ENCODE results near the gene SCAMP1. TPM values are rescaled to one million over a fixed set of nuclear protein-coding genes. Genes with fewer than 3 reads are reported as not detected.
"Not testable (repeated sequence)": the region's sequence is repeated elsewhere in the genome, so short reads cannot be mapped to it uniquely, and the experiment has no call there.

The SCAMP1 gene
- total RNA-seq, 1 experiment from 2014 or later = 28.7 TPM

DNA sequence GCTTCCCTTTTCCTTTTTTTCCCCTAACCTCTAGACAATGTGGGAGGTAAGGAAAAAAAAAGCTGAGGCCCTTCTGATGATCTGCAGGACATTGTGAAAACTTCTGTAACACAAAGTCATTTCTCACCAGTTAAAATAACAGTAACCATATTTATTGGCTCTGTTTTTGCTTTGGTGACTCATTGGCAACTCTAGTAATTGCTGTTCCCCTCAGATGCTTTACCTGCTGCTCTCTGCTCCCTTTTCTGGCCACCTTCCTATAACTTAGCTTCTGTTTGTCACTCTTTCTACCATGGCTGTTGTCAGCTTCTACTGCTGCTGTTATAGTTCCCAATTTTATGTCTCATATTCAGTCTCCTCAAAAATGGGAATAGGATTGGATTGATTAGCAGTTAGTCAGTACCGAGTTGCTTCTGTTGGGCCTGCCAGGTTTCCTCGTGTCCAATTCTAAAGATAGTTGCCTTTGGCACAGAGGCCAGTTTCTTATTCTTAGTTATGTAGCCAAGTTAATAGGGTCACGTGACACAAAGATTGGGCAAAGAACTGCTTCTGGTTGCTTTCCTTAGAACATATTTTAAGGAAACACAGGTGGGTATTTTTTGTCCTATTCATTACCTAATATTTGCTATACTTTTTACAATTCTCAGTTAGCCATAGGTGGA, 16.8 kb downstream of the SCAMP1 start:
- H3K36me3 ChIP-seq (ENCODE audit: insufficient read depth, low read length, poor library complexity, severe bottlenecking) = no peaks in the 10 kb centered on the region
- no TSS peak for BruUV-seq (replicated peaks)
- no peak overlapping the region for H3K27ac ChIP-seq (ENCODE audit: low read depth, low read length, poor library complexity, severe bottlenecking)
- intact Hi-C loops (cut with micrococcal nuclease; ENCODE audit: unreplicated experiment) = no loop called here
- no peak for DNase-seq (ENCODE audit: low spot score)
- no peaks in the 10 kb centered on the region for H3K9me3 ChIP-seq (ENCODE audit: low read depth, low read length, poor library complexity, severe bottlenecking)
- ChIA-PET CTCF (no interaction called here), POLR2A (ENCODE audit: low non-redundant PET) (no interaction called here)
- TF ChIP-seq, protein P1, sequence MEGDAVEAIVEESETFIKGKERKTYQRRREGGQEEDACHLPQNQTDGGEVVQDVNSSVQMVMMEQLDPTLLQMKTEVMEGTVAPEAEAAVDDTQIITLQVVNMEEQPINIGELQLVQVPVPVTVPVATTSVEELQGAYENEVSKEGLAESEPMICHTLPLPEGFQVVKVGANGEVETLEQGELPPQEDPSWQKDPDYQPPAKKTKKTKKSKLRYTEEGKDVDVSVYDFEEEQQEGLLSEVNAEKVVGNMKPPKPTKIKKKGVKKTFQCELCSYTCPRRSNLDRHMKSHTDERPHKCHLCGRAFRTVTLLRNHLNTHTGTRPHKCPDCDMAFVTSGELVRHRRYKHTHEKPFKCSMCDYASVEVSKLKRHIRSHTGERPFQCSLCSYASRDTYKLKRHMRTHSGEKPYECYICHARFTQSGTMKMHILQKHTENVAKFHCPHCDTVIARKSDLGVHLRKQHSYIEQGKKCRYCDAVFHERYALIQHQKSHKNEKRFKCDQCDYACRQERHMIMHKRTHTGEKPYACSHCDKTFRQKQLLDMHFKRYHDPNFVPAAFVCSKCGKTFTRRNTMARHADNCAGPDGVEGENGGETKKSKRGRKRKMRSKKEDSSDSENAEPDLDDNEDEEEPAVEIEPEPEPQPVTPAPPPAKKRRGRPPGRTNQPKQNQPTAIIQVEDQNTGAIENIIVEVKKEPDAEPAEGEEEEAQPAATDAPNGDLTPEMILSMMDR (conservative IDR thresholded peaks at IDR 0.05; ENCODE audit: low read depth, low read length) = no peak
- no peak for TF ChIP-seq EZH2 (IDR thresholded peaks at IDR 0.05; ENCODE audit: borderline replicate concordance, low read depth, low read length, poor library complexity, severe bottlenecking)
- no peaks in the 10 kb centered on the region for H3K27me3 ChIP-seq (replicated peaks; ENCODE audit: insufficient read depth, low read depth, low read length, poor library complexity)
- no peak overlapping the region for H3K4me3 ChIP-seq (ENCODE audit: low read depth, low read length, poor library complexity, severe bottlenecking)
- H3K4me1 ChIP-seq (ENCODE audit: insufficient read depth, low read length, poor library complexity, severe bottlenecking) = no peaks in the 10 kb centered on the region

DNA sequence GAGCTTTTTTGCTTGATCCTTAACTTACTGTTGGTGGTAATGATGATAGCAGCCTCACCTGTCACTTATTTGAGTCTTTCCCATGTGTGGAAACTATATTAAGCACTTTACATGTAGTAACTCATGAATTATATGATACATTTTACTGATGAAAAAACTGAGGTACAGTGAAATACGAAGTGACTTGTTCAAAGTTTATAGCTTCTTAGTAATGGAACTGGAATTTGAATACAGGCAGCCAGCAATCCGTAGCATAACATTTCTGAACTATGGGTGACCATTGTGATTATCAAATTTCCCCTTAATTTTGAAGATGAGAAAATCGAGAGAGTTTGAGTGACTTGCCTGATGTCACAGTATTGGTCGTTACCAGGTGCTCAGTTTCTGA, 17.3 kb downstream of the SCAMP1 start:
- intact Hi-C loops (cut with micrococcal nuclease; ENCODE audit: unreplicated experiment) = no loop called here
- Histone ChIP-seq H3K9me3 (ENCODE audit: low read depth, low read length, poor library complexity, severe bottlenecking) (no peaks in the 10 kb centered on the region), H3K27me3 (replicated peaks; ENCODE audit: insufficient read depth, low read depth, low read length, poor library complexity) (no peaks in the 10 kb centered on the region), H3K27ac (ENCODE audit: low read depth, low read length, poor library complexity, severe bottlenecking) (no peak overlapping the region), H3K4me3 (ENCODE audit: low read depth, low read length, poor library complexity, severe bottlenecking) (no peak overlapping the region), H3K4me1 (ENCODE audit: insufficient read depth, low read length, poor library complexity, severe bottlenecking) (no peaks in the 10 kb centered on the region), H3K36me3 (ENCODE audit: insufficient read depth, low read length, poor library complexity, severe bottlenecking) (no peaks in the 10 kb centered on the region)
- POLR2A ChIA-PET (ENCODE audit: low non-redundant PET) = no interaction called here
- no TSS peak for BruUV-seq (replicated peaks)
- TF ChIP-seq EZH2 (IDR thresholded peaks at IDR 0.05; ENCODE audit: borderline replicate concordance, low read depth, low read length, poor library complexity, severe bottlenecking) = no peak
- TF ChIP-seq, protein P1 (conservative IDR thresholded peaks at IDR 0.05; ENCODE audit: low read depth, low read length) = no peak
- CTCF ChIA-PET = no interaction called here
- DNase-seq (ENCODE audit: low spot score) = no peak

DNA sequence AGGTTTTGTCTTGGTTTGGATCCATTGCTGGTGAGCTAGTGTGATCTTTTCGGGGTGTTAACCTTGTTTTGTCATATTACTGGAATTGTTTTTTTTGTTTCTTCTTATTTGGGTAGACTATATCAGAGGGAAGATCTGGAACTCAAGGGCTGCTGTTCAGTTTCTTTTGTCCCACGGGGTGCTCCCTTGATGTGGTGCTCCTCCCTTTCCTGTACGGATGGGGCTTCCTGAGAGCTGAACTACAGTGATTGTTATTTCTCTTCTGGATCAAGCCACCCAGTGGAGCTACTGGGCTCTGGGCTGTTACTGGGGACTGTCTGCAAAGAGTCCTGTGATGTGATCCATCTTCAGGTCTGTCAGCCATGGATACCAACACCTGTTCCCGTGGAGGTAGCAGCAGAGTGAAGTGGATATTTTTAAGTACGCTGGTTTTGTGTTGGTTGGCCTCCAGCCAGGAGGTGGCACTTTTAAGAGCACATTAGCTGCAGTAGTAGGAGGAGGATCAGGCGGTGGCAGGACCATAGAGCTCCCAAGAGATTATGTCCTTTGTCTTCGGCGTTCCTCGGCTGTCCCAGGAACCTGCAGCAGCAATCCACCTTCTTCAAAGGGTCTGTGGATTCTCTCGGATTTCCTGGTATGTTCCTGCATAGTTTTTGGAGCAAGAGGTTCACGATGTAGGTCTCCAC, 27.2 kb downstream of the SCAMP1 start:
- H3K27ac ChIP-seq (ENCODE audit: low read depth, low read length, poor library complexity, severe bottlenecking) = no peak overlapping the region
- BruUV-seq (replicated peaks) = no TSS peak
- no peaks in the 10 kb centered on the region for H3K4me1 ChIP-seq (ENCODE audit: insufficient read depth, low read length, poor library complexity, severe bottlenecking)
- POLR2A ChIA-PET (ENCODE audit: low non-redundant PET) = no interaction called here
- DNase-seq (ENCODE audit: low spot score) = no peak
- peaks cover 13% of the 10 kb centered on the region for H3K9me3 ChIP-seq (ENCODE audit: low read depth, low read length, poor library complexity, severe bottlenecking)
- H3K27me3 ChIP-seq (replicated peaks; ENCODE audit: insufficient read depth, low read depth, low read length, poor library complexity) = no peaks in the 10 kb centered on the region
- H3K36me3 ChIP-seq (ENCODE audit: insufficient read depth, low read length, poor library complexity, severe bottlenecking) = no peaks in the 10 kb centered on the region
- CTCF ChIA-PET = no interaction called here
- intact Hi-C loops (cut with micrococcal nuclease; ENCODE audit: unreplicated experiment) = no loop called here
- TF ChIP-seq, protein P1 (conservative IDR thresholded peaks at IDR 0.05; ENCODE audit: low read depth, low read length) = no peak
- no peak for TF ChIP-seq EZH2 (IDR thresholded peaks at IDR 0.05; ENCODE audit: borderline replicate concordance, low read depth, low read length, poor library complexity, severe bottlenecking)
- H3K4me3 ChIP-seq (ENCODE audit: low read depth, low read length, poor library complexity, severe bottlenecking) = no peak overlapping the region

DNA sequence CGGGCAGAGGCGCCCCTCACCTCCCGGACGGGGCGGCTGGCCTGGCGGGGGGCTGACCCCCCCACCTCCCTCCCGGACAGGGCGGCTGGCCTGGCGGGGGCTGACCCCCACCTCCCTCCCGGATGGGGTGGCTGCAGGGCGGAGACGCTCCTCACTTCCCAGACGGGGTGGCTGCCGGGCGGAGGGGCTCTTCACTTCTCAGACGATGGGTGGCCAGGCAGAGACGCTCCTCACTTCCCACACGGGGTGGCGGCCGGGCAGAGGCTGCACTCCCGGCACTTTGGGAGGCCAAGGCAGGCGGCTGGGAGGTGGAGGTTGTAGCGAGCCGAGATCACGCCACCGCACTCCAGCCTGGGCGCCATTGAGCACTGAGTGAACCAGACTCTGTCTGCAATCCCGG, 30.9 kb downstream of the SCAMP1 start:
- CTCF ChIA-PET; POLR2A ChIA-PET (ENCODE audit: low non-redundant PET); DNase-seq (ENCODE audit: low spot score); intact Hi-C loops (cut with micrococcal nuclease; ENCODE audit: unreplicated experiment); H3K9me3 ChIP-seq (ENCODE audit: low read depth, low read length, poor library complexity, severe bottlenecking); BruUV-seq (replicated peaks); H3K4me1 ChIP-seq (ENCODE audit: insufficient read depth, low read length, poor library complexity, severe bottlenecking); H3K27ac ChIP-seq (ENCODE audit: low read depth, low read length, poor library complexity, severe bottlenecking); H3K27me3 ChIP-seq (replicated peaks; ENCODE audit: insufficient read depth, low read depth, low read length, poor library complexity); H3K36me3 ChIP-seq (ENCODE audit: insufficient read depth, low read length, poor library complexity, severe bottlenecking); H3K4me3 ChIP-seq (ENCODE audit: low read depth, low read length, poor library complexity, severe bottlenecking): not testable (repeated sequence)

All from A673 (cell line).